Lower leg skin (tissue), 3 donors: ENCODE measurements around the gene GREM1.

Source experiments
- POLR2A ChIP-seq, 2 donors: fragments of 450-650 bp; IDR thresholded peaks; one replicate each; pipeline ENCODE4 v1.6.1; 2016 to 2017; ENCODE audit warnings: antibody characterized with exemption in 2 of 2, mild to moderate bottlenecking in 1 of 2, moderate library complexity in 1 of 2
- TF ChIP-seq, protein P1 (sequence below), 3 donors: fragments of 450-650 bp; IDR thresholded peaks; one replicate each; pipeline ENCODE4 v1.5.1; 2016; ENCODE audit warnings: antibody characterized with exemption in 3 of 3, mild to moderate bottlenecking in 3 of 3, moderate library complexity in 2 of 3

DNA sequence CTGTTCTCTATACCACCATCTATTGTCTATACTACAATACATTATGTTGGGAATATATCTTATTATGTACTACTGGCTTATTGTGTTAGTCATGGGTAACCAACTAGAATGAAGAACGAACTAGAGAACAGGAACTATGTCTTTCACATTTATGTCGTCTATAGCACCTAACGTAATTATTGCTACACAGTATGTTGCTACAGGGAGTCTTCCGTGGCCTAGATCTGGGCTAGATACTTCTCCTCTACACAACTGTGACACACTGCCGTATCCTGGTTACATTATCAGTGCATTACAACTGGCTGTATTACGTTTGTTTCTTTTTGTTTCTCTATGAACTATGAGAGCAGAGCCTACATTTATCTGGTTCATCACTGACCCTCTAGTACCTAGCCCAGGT lies 42.3 kb upstream of the GREM1 start:
- TF ChIP-seq, protein P1, sequence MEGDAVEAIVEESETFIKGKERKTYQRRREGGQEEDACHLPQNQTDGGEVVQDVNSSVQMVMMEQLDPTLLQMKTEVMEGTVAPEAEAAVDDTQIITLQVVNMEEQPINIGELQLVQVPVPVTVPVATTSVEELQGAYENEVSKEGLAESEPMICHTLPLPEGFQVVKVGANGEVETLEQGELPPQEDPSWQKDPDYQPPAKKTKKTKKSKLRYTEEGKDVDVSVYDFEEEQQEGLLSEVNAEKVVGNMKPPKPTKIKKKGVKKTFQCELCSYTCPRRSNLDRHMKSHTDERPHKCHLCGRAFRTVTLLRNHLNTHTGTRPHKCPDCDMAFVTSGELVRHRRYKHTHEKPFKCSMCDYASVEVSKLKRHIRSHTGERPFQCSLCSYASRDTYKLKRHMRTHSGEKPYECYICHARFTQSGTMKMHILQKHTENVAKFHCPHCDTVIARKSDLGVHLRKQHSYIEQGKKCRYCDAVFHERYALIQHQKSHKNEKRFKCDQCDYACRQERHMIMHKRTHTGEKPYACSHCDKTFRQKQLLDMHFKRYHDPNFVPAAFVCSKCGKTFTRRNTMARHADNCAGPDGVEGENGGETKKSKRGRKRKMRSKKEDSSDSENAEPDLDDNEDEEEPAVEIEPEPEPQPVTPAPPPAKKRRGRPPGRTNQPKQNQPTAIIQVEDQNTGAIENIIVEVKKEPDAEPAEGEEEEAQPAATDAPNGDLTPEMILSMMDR (IDR thresholded peaks at IDR 0.05), result no peak
- no peak for TF ChIP-seq POLR2A (IDR thresholded peaks at IDR 0.05)
